Adipose tissue (tissue), 3 donors: ENCODE data around the gene CAMSAP2. TPM values are rescaled to one million over a fixed set of nuclear protein-coding genes. Genes with fewer than 3 reads are reported as not detected.

Experiments used
- H3K27ac ChIP-seq: one replicate; pipeline ENCODE4 v1.5.1; 2013; ENCODE audit warnings: low read depth, low read length
- WGBS, 3 donors: extraction: QIAGEN DNeasy Blood & Tissue Kit; methylation state at CpG; one replicate each; pipeline ENCODE4 v1.1.7; 2013; 5-methylcytosine and 5-hydroxymethylcytosine counted together
- polyA plus RNA-seq, 3 donors: library from polyadenylated mRNA; stranded (reverse); fragments of 200-250 nt; gene quantifications; one replicate each; pipeline ENCODE4 v1.2.3, GENCODE V29; 2013
- donor health status: healthy with polysubstance abuse.
- donor health status: Bipolar disorder and iron deficiency.
- donor health status: healthy.

The CAMSAP2 gene
- polyA plus RNA-seq, 3 donors: 2.3 to 12.6 (median 11.7) TPM

DNA sequence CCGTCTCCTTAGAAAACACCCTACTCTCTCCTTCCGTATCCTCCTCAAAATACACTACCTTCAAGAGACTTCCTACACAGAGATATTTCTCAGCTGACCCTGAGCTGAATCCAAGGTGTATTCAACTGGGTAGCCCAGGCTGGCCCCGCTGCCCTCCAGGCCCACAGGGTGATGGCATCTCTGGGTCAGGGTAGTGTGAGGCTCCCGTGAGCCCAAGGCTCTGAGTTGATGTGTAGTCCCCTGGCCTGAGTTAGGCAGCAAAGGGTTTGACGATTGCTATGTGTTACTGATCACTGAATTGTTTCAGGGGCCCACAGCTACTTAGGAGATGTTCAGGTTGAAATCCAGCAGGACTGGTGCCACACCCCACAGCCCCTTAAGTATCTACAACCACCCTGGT lies 162.7 kb downstream of the CAMSAP2 start:
- WGBS, 3 donors: 95 to 98% (median 96%) methylated on average over 5 of the region's 5 CpGs

DNA sequence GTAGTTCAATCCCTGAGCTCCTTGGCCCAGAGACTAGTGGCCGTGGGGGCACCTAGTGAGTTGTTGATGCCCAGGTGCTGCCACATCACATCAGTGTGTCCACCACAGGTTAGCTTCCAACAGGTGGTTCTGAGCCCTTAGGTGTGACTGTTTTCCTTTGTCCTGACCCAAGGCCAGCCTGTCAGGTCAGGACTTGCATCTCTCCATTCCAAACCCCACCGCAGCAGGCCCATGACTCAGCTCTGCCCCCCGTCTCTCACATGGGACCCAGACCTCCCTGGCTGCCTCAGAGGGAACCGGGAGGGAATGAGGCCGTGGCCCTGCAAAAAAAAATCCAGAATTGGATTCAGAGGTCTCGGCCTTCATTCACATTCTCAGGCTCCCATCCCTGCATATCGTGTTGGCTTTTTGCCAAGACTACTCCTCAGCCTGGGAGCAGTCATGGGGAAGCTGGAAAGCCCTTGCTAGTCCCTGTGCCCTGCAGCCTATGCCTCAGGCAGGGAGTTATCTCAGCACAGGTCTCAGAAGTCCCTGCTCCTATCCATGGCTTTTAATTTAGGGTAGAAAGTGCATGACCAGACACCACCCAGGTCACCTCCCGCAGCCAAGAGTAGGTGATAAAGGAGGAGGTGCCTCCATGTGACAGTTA lies 163.2 kb downstream of the CAMSAP2 start:
- 73 to 82% (median 75%) methylated on average over 8 of the region's 8 CpGs for WGBS, 3 donors
- H3K27ac ChIP-seq: no peak overlapping the region

More for the DNA sequence above, 162.7 kb downstream of the CAMSAP2 start:
- H3K27ac ChIP-seq: no peak overlapping the region

- 87 to 94% (median 93%) methylated on average over 5 of the region's 5 CpGs for WGBS, 3 donors
- H3K27ac ChIP-seq: no peak overlapping the region
Observed at GRCh38 chr1:200903793-200904192, 165.1 kb downstream of the CAMSAP2 start.

- no peak overlapping the region for H3K27ac ChIP-seq
Observed at GRCh38 chr1:200904772-200905171, 166.1 kb downstream of the CAMSAP2 start.

- H3K27ac ChIP-seq: no peak overlapping the region
- WGBS, 3 donors: 56 to 77% (median 65%) methylated on average over 4 of the region's 4 CpGs
Observed at GRCh38 chr1:200905411-200906052, 166.8 kb downstream of the CAMSAP2 start.

DNA sequence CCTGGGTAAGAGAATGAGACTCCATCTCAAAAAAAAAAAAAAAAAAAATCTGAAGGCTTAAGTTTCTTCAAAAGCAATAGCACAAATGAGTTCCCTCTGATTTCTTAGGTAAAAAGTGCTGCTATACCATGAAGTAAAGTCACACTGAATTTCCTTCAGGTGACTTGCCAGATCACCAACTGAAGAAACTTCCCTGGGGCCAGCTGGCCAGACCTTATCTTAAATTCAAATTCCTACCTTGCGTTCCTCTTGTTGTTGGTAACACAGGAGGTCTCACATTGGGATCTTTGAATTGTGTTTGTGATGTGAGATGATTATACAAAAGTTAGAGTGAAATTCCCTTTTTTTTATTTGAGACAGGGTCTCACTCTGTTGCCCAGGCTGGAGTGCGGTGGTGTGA lies 167.8 kb downstream of the CAMSAP2 start:
- H3K27ac ChIP-seq: no peak overlapping the region
- WGBS, 3 donors: 79 to 96% (median 92%) methylated on average over 2 of the region's 2 CpGs

DNA sequence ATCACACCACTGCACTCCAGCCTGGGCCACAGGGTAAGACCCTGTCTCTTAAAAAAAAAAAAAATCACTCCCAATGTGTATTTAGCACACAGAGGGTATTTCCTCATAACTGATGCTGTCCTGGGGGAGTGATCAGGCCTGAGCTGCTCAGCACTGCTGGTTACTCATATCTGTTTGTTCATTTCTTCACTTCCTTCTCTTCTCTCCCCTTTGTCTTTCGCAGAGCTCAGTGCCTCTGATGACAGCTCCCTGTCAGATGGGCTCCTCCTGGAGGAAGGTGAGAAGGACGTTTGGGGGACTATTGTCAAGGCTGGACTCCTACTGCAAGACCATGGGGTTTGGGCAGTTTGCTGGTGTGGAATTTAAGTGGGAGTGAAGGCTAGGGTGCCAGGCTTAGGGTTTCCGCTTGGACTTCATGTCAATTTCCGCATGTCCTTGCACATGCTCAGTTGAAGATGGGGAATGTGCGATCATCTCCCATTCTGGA lies 169.0 kb downstream of the CAMSAP2 start:
- H3K27ac ChIP-seq: no peak overlapping the region
- WGBS, 3 donors: 74 to 93% (median 81%) methylated on average over 5 of the region's 5 CpGs

DNA sequence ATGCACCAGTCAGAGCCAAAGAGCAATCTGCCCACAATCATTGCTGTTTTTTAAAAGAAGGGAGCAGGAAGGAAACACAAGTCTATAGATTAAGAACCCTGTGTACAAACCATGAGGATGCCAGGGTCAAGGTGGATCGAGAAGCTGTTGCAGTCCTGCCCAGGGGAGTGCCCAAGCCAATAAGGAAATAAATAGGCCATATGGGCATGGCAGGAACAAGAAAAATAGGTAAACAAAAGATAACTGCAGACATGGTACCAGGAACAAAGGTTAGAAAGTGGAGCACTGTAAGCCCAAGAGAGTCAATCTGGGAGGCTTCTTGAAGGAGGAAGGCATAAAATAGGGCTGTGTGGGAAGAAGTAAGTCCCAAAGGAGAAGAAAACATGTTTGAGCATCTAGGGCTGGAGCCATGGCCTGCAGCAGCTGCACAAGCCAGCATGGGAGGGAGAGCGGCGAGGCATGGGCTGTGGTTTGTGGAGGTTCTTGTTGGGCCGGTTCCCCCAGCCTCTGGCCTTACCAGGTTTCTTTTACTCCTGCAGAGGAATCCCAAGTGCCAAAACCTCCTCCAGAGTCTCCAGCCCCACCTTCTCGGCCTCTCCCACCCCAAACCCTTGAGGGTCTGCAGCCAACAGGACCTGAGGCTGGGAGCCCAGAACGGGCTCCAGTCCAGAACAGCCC lies 169.6 kb downstream of the CAMSAP2 start:
- no peak overlapping the region for H3K27ac ChIP-seq
- WGBS, 3 donors: 79 to 85% (median 80%) methylated on average over 6 of the region's 6 CpGs

GRCh38 chr1:200909071-200909470 lies 170.4 kb downstream of the CAMSAP2 start:
- no peak overlapping the region for H3K27ac ChIP-seq
- 76 to 95% (median 88%) methylated on average over 5 of the region's 5 CpGs for WGBS, 3 donors

- 62 to 86% (median 79%) methylated on average over 4 of the region's 4 CpGs for WGBS, 3 donors
- H3K27ac ChIP-seq: no peak overlapping the region
Observed at GRCh38 chr1:200909757-200910239, 171.1 kb downstream of the CAMSAP2 start.

Other genes with a start within 250 kb of the CAMSAP2 start
- under 1 TPM in 2 of 3 donors, not detected in 1; 0.04 to 0.06 TPM for gene KIF14, start 118.1 kb upstream of the CAMSAP2 start, polyA plus RNA-seq
- 10 to 100 TPM; 10.1 to 27.1 (median 10.8) TPM for gene DDX59, start 69.0 kb upstream of the CAMSAP2 start, polyA plus RNA-seq
- gene GPR25, start 134.1 kb downstream of the CAMSAP2 start, polyA plus RNA-seq: under 1 TPM in 2 of 3 donors, not detected in 1; 0.14 to 0.27 TPM
- gene INAVA, start 156.0 kb downstream of the CAMSAP2 start, polyA plus RNA-seq: 10 to 100 TPM in 1 of 3 donors, 1 to 10 TPM in 1, under 1 TPM in 1; 0.34 to 11.4 (median 2.2) TPM